GM18951 (cell line): ENCODE data around the gene TMUB2.

Source experiments
- POLR2A ChIP-seq: IDR thresholded peaks from 4 replicates; pipeline ENCODE4 v1.6.1; 2011; ENCODE audit warnings: mild to moderate bottlenecking; ENCODE audit not compliant: insufficient read length, insufficient read depth; ENCODE audit errors: extremely low read depth
- in situ Hi-C: fragments of 300-500 bp; cut with MboI; formaldehyde crosslinking; loops from one replicate; pipeline ENCODE4 v1.12.0; 2022; ENCODE audit warnings: low sequenced_read_pairs, mixed read lengths, inconsistent platforms; ENCODE audit not compliant: unreplicated experiment

The TMUB2 gene

GRCh38 chr17:44241106-44241624 is 54.4 kb downstream of the TMUB2 start:
- no peak for TF ChIP-seq POLR2A
- in situ Hi-C loops = no loop called here
